Stomach smooth muscle (tissue), 2 donors: ENCODE results near the gene PDE11A.

Source experiments
- H3K27ac ChIP-seq: one replicate; pipeline ENCODE4 v1.7.0; 2013; ENCODE audit warnings: mild to moderate bottlenecking, low read length, inconsistent platforms
- H3K27me3 ChIP-seq, 2 donors: one replicate each; pipeline ENCODE4 v1.7.0; 2013; ENCODE audit warnings: low read length in 2 of 2; ENCODE audit not compliant: insufficient read depth in 2 of 2, control insufficient read depth in 1 of 2
- H3K36me3 ChIP-seq, 2 donors: one replicate each; pipeline ENCODE4 v1.7.0; 2013; ENCODE audit warnings: low read length in 2 of 2; ENCODE audit not compliant: control insufficient read depth in 2 of 2, insufficient read depth in 2 of 2
- H3K4me1 ChIP-seq: one replicate; pipeline ENCODE4 v1.7.0; 2013; ENCODE audit warnings: low read length; ENCODE audit not compliant: control insufficient read depth, insufficient read depth
- H3K4me3 ChIP-seq, 2 donors: one replicate each; pipeline ENCODE4 v1.7.0; 2013; ENCODE audit warnings: low read length in 2 of 2
- H3K9ac ChIP-seq, 2 donors: one replicate each; pipeline ENCODE4 v1.7.0; 2013; ENCODE audit warnings: low read length in 2 of 2, mild to moderate bottlenecking in 1 of 2
- H3K9me3 ChIP-seq, 2 donors: one replicate each; pipeline ENCODE4 v1.7.0; 2013; ENCODE audit warnings: low read length in 2 of 2; ENCODE audit not compliant: control insufficient read depth in 2 of 2
- donor health status: healthy.
- donor health status: Pancreatic carcinoma.

PDE11A gene

GRCh38 chr2:177745531-177745930, 327.0 kb downstream of the PDE11A start:
- H3K9ac ChIP-seq, result no peak overlapping the region
- no peaks in the 10 kb centered on the region for H3K27me3 ChIP-seq
- no peaks in the 10 kb centered on the region for H3K4me1 ChIP-seq
- H3K4me3 ChIP-seq, result no peak overlapping the region
- H3K36me3 ChIP-seq, result no peaks in the 10 kb centered on the region
- no peaks in the 10 kb centered on the region for H3K9me3 ChIP-seq
- no peak overlapping the region for H3K27ac ChIP-seq

GRCh38 chr2:177742851-177743250, 329.7 kb downstream of the PDE11A start:
- Histone ChIP-seq H3K4me1 (no peaks in the 10 kb centered on the region), H3K9me3 (no peaks in the 10 kb centered on the region), H3K4me3 (no peak overlapping the region), H3K27me3 (no peaks in the 10 kb centered on the region), H3K9ac (no peak overlapping the region), H3K27ac (no peak overlapping the region), H3K36me3 (no peaks in the 10 kb centered on the region)

- Histone ChIP-seq H3K27ac (no peak overlapping the region), H3K36me3 (no peaks in the 10 kb centered on the region), H3K9me3 (no peaks in the 10 kb centered on the region), H3K4me1 (no peaks in the 10 kb centered on the region), H3K27me3 (no peaks in the 10 kb centered on the region), H3K4me3 (no peak overlapping the region), H3K9ac (no peak overlapping the region)
Measured at GRCh38 chr2:177741866-177742265, 330.7 kb downstream of the PDE11A start.

- no peaks in the 10 kb centered on the region for H3K36me3 ChIP-seq
- H3K27me3 ChIP-seq, result no peaks in the 10 kb centered on the region
- H3K4me3 ChIP-seq, result no peak overlapping the region
- H3K9ac ChIP-seq, result no peak overlapping the region
- H3K4me1 ChIP-seq, result no peaks in the 10 kb centered on the region
- H3K9me3 ChIP-seq, result no peaks in the 10 kb centered on the region
- no peak overlapping the region for H3K27ac ChIP-seq
Measured at GRCh38 chr2:177740700-177741099, 331.9 kb downstream of the PDE11A start.

- no peak overlapping the region for H3K9ac ChIP-seq
- no peaks in the 10 kb centered on the region for H3K4me1 ChIP-seq
- no peaks in the 10 kb centered on the region for H3K27me3 ChIP-seq
- no peaks in the 10 kb centered on the region for H3K36me3 ChIP-seq
- H3K9me3 ChIP-seq, result no peaks in the 10 kb centered on the region
- H3K27ac ChIP-seq, result no peak overlapping the region
- H3K4me3 ChIP-seq, result no peak overlapping the region
Measured at GRCh38 chr2:177738461-177739235, 333.9 kb downstream of the PDE11A start.

- Histone ChIP-seq H3K36me3 (no peaks in the 10 kb centered on the region), H3K9ac (no peak overlapping the region), H3K27ac (no peak overlapping the region), H3K9me3 (no peaks in the 10 kb centered on the region), H3K27me3 (no peaks in the 10 kb centered on the region), H3K4me3 (no peak overlapping the region), H3K4me1 (no peaks in the 10 kb centered on the region)
Measured at GRCh38 chr2:177735318-177735803, 337.2 kb downstream of the PDE11A start.

- Histone ChIP-seq H3K4me3 (no peak overlapping the region), H3K27me3 (no peaks in the 10 kb centered on the region), H3K4me1 (no peaks in the 10 kb centered on the region), H3K27ac (no peak overlapping the region), H3K36me3 (no peaks in the 10 kb centered on the region), H3K9ac (no peak overlapping the region), H3K9me3 (no peaks in the 10 kb centered on the region)
Measured at GRCh38 chr2:177733322-177733855, 339.2 kb downstream of the PDE11A start.

- Histone ChIP-seq H3K9ac (no peak overlapping the region), H3K27ac (no peak overlapping the region), H3K4me1 (no peaks in the 10 kb centered on the region), H3K27me3 (peaks cover 0 to 2% of the 10 kb centered on the region in 2 donors), H3K4me3 (no peak overlapping the region), H3K9me3 (no peaks in the 10 kb centered on the region), H3K36me3 (no peaks in the 10 kb centered on the region)
Measured at GRCh38 chr2:177731384-177731783, 341.2 kb downstream of the PDE11A start.

- no peak overlapping the region for H3K9ac ChIP-seq
- peaks cover 0 to 2% of the 10 kb centered on the region in 2 donors for H3K27me3 ChIP-seq
Measured at GRCh38 chr2:177730792-177731191, 341.8 kb downstream of the PDE11A start.

GRCh38 chr2:177730363-177730762, 342.2 kb downstream of the PDE11A start:
- Histone ChIP-seq H3K9me3 (no peaks in the 10 kb centered on the region), H3K4me3 (no peak overlapping the region), H3K36me3 (no peaks in the 10 kb centered on the region), H3K9ac (no peak overlapping the region), H3K27ac (no peak overlapping the region), H3K4me1 (no peaks in the 10 kb centered on the region), H3K27me3 (peaks cover 0 to 2% of the 10 kb centered on the region in 2 donors)

More at GRCh38 chr2:177730792-177731191, 341.8 kb downstream of the PDE11A start:
- Histone ChIP-seq H3K27ac (no peak overlapping the region), H3K36me3 (no peaks in the 10 kb centered on the region), H3K4me3 (no peak overlapping the region), H3K9me3 (no peaks in the 10 kb centered on the region), H3K4me1 (no peaks in the 10 kb centered on the region)

GRCh38 chr2:177728920-177729319, 343.7 kb downstream of the PDE11A start:
- Histone ChIP-seq H3K36me3 (no peaks in the 10 kb centered on the region), H3K4me3 (no peak overlapping the region), H3K9ac (no peak overlapping the region), H3K9me3 (no peaks in the 10 kb centered on the region), H3K27me3 (peaks cover 0 to 2% of the 10 kb centered on the region in 2 donors), H3K27ac (no peak overlapping the region), H3K4me1 (no peaks in the 10 kb centered on the region)
